Mucosa of gallbladder (tissue), 1 donor: ENCODE data around the gene CHST1. TPM values are rescaled to one million over a fixed set of nuclear protein-coding genes. Genes with fewer than 3 reads are reported as not detected.
A peak's percentile ranks its signal among the peaks of the same experiment; 100 is the strongest.

Experiments
- DNase-seq: peaks from one replicate; pipeline ENCODE4 v3.0.0-alpha.2; 2020; ENCODE audit warnings: low spot score
- total RNA-seq: library from RNA; stranded (reverse); gene quantifications from one replicate; pipeline ENCODE4 v1.2.1, GENCODE V29; 2021
- donor health status: DM: no; HTN: no; CAD: no.

The CHST1 gene
- 1.8 TPM for total RNA-seq

- peak; percentile 24 for DNase-seq
Observed at GRCh38 chr11:45665206-45665932, at the start of gene CHST1. Gene CHST1 (minus strand): TSS chr11:45665622. CDS start chr11:45650923, 14,699 bp downstream.

- DNase-seq = no peak
Observed at GRCh38 chr11:45713573-45713972, 48.2 kb upstream of the CHST1 start.

GRCh38 chr11:45710561-45710960, 45.1 kb upstream of the CHST1 start:
- DNase-seq = no peak

GRCh38 chr11:45708887-45709663, 43.7 kb upstream of the CHST1 start:
- no peak for DNase-seq

GRCh38 chr11:45704635-45705034, 39.2 kb upstream of the CHST1 start:
- DNase-seq = no peak

- no peak for DNase-seq
Observed at GRCh38 chr11:45704133-45704532, 38.7 kb upstream of the CHST1 start.

- DNase-seq = no peak
Observed at GRCh38 chr11:45702511-45702910, 37.1 kb upstream of the CHST1 start.

GRCh38 chr11:45698777-45699497, 33.5 kb upstream of the CHST1 start:
- DNase-seq = no peak

GRCh38 chr11:45692808-45693453, 27.5 kb upstream of the CHST1 start:
- DNase-seq = no peak

- DNase-seq = no peak
Observed at GRCh38 chr11:45688472-45689033, 23.1 kb upstream of the CHST1 start.

GRCh38 chr11:45687836-45688235, 22.4 kb upstream of the CHST1 start:
- DNase-seq = no peak

- DNase-seq = no peak
Observed at GRCh38 chr11:45685964-45686537, 20.6 kb upstream of the CHST1 start.

GRCh38 chr11:45684440-45684839, 19.0 kb upstream of the CHST1 start:
- no peak for DNase-seq

- no peak for DNase-seq
Observed at GRCh38 chr11:45683271-45684058, 18.0 kb upstream of the CHST1 start.

GRCh38 chr11:45679806-45680205, 14.4 kb upstream of the CHST1 start:
- no peak for DNase-seq

GRCh38 chr11:45678976-45679375, 13.6 kb upstream of the CHST1 start:
- no peak for DNase-seq

- no peak for DNase-seq
Observed at GRCh38 chr11:45677770-45678512, 12.5 kb upstream of the CHST1 start.

- DNase-seq = no peak
Observed at GRCh38 chr11:45676522-45677095, 11.2 kb upstream of the CHST1 start.

- no peak for DNase-seq
Observed at GRCh38 chr11:45675646-45676045, 10.2 kb upstream of the CHST1 start.
